Stomach (tissue), 4 donors: Measurements from ENCODE around the gene ERICH2.

ENCODE experiments used
- CTCF ChIP-seq, 7 experiments: fragments of 450-650 bp in 4 of 7; fragments of 200-600 bp in 3 of 7; sonication (generic) in 3 of 7; IDR thresholded peaks; one replicate each; pipeline ENCODE4 v1.5.1; 2016 to 2019; ENCODE audit warnings: antibody characterized with exemption in 7 of 7, control low read depth in 2 of 7, mild to moderate bottlenecking in 1 of 7
- EP300 ChIP-seq: sonication (generic); formaldehyde crosslinking; IDR thresholded peaks from one replicate; pipeline ENCODE4 v1.6.1; 2017; ENCODE audit warnings: antibody characterized with exemption
- POLR2A ChIP-seq, 4 donors: fragments of 450-650 bp; IDR thresholded peaks; one replicate each; pipeline ENCODE4 v1.6.1; 2016; ENCODE audit warnings: antibody characterized with exemption in 4 of 4, control low read depth in 2 of 4, mild to moderate bottlenecking in 1 of 4, moderate library complexity in 1 of 4

- TF ChIP-seq CTCF (IDR thresholded peaks at IDR 0.05), result no peak
- no peak for TF ChIP-seq POLR2A (IDR thresholded peaks at IDR 0.05)
- no peak for TF ChIP-seq EP300
These were observed 44.5 kb downstream of the ERICH2 start for GRCh38 chr2:170814533-170815230.
